SHP77 (cell line): ENCODE measurements around the gene FAM24B.

Experiments
- DNase-seq, 2 experiments: peaks; one replicate each; lab custom pipeline; 2025; lab: John Stamatoyannopoulos, UW

Gene FAM24B

DNA sequence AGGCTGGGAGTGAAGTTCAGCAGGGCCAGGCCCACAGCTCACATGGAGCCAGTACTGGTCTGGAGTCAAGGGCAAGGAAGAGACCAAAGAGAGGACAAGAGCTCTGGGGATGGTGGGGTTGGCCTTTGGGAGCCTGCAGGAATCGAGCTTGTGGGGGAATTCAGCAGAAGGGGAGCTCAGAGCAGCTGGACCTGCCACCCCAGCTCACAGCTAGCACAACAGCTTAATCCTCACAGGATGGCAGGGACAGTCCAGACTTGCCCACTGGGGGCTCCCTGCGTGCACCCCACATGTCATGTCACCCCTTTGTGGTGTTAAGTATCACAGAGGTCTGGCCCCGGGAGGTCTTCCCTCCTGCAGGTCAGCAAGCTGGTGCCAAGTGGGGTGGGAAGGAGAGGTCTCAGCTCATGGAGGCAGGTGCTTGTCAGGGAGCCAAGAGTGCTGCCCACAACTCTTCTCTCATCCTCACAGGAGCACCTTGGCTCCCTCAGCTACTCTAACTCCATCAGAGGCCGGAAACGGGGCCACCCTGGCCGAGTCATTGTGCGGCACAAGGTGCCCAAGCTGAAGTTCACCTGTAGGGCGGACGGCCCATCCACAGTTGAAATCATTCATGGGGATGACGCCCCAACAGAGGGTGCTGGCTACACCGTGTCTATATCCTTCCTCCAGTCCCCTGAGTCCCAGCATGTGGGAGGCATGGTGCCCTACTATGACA, 56.2 kb downstream of the FAM24B start:
- DNase-seq, result no peak

GRCh38 chr10:122821808-122822207, 57.6 kb downstream of the FAM24B start:
- DNase-seq, result no peak

DNA sequence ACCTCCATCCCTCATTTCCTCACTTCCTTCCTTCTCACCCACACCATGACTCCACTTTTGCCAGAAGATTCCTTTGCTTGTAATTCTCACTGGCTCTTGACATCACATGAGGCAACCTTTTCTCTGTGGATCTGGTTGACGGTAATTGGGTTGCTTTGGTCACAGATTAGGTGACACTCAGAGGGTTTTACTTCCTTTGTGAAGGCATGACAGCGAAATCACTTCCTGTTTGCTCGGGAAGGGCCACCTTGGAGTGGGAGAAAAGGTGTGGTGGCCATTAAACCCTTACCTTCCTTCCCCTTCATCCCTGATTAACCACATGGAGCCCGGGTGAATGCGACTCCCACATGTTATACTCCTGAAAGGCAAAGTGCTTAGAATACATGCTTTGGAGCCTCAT, 63.9 kb downstream of the FAM24B start:
- no peak for DNase-seq

DNA sequence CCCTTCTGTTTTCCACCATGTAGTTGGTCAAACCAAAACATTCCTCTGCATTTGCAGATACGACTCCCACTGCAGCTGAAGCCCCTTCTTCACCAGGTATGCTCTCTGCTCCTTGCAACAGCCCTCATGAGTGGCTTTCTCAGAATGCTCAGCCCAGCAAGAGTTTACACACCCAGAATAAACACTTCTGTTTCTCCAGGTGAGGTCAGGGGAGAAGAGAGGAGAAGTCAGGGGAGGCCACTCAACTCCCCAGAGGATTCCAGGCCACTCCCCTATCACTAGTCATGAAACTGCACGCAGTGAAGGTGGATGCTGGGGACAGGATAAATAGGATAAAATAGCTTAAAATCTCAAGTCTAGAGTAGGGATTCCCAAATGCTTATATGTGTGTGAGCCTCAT, 64.9 kb downstream of the FAM24B start:
- no peak for DNase-seq

GRCh38 chr10:122812751-122813150, 66.6 kb downstream of the FAM24B start:
- DNase-seq, result no peak

DNA sequence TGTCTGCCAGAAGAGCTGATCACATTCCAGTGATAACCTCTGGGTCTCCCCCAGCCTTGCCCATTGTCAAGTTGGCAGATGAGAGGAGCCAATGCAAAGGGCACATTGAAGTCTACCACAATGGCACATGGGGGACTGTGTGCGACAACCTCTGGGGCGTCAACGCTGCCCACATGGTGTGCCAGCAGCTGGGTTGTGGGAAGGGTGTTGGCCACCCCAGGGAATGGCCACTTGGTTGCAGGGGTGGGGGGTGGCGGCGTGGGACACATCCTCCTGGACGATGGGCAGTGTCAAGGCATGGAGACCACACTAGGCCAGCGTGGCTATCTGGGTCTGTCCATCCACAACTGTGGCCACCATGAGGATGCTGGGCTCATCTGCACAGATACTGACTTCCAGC, 77.1 kb downstream of the FAM24B start:
- no peak for DNase-seq
